Pancreas (tissue), 10 donors: ENCODE measurements around the gene TBC1D2. TPM values are rescaled to one million over a fixed set of nuclear protein-coding genes. Genes with fewer than 3 reads are reported as not detected.
A peak's percentile ranks its signal among the peaks of the same experiment; 100 is the strongest.

ENCODE experiments used
- ATAC-seq, 4 donors: fragments of 200-7000 bp; cut with Tn5 transposase; one replicate each; pipeline versions ENCODE4 v1.8.0 to v1.9.1; 2020; ENCODE audit warnings: mild to moderate bottlenecking in 4 of 4, moderate library complexity in 4 of 4
- DNase-seq, 6 donors: peaks; one replicate each; pipeline ENCODE4 v3.0.0-alpha.2; 2020
- FAIRE-seq: peaks from 2 replicates; lab custom pipeline; 2012; peaks lifted over from hg19 to GRCh38; lab: Jason Lieb, UNC
- H3K27ac ChIP-seq, 4 donors: fragments of 200-600 bp; sonication (generic); 1 replicate in 3 of 4; 2 replicates in 1 of 4; pipeline versions ENCODE4 v1.5.0 to v1.8.0; 2020
- H3K27me3 ChIP-seq, 4 donors: fragments of 200-600 bp; one replicate each; pipeline ENCODE4 v1.8.0; 2021
- H3K36me3 ChIP-seq, 3 donors: fragments of 200-600 bp; sonication (generic) in 1 of 3; one replicate each; pipeline versions ENCODE4 v1.5.0 to v1.8.0; 2020 to 2021
- H3K4me1 ChIP-seq, 3 donors: fragments of 200-600 bp; one replicate each; pipeline ENCODE4 v1.8.0; 2021
- H3K4me3 ChIP-seq, 4 donors: fragments of 200-600 bp; sonication (generic) in 2 of 4; one replicate each; pipeline versions ENCODE4 v1.5.0 to v1.8.0; 2020 to 2021
- H3K9me3 ChIP-seq, 4 donors: fragments of 200-600 bp; one replicate each; pipeline ENCODE4 v1.8.0; 2021
- WGBS, 2 donors: extraction: QIAGEN DNeasy Blood & Tissue Kit; methylation state at CpG; one replicate each; pipeline ENCODE4 v1.1.7; 2013; 5-methylcytosine and 5-hydroxymethylcytosine counted together
- intact Hi-C, 3 donors: fragments of 100-400 bp; cut with DNase I; formaldehyde crosslinking; loops; one replicate each; pipeline versions ENCODE4 v1.11.1 to v1.14.2; 2022
- microRNA-seq, 2 donors: library from miRNA; unstranded; fragments of <30 nt; microRNA quantifications; one replicate each; pipeline versions ENCODE4 to v1.1.0, GENCODE V29; 2019 to 2020
- polyA plus RNA-seq, 2 donors: library from polyadenylated mRNA; stranded (reverse); fragments of 200-250 nt; gene quantifications; one replicate each; pipeline ENCODE4 v1.2.3, GENCODE V29; 2013
- total RNA-seq, 6 donors: library from RNA; stranded (reverse); fragmentation: NEBNext Ultra II Directional in 4 of 6; extraction: Animal tissue kit (Norgen Biotek cat#: 25700) in 4 of 6; gene quantifications; one replicate each; pipeline versions ENCODE4 v1.2.1 to v1.2.4, GENCODE V29; 2021 to 2023
- TF ChIP-seq, protein P1 (sequence below), 4 donors: fragments of 200-600 bp; sonication (generic) in 3 of 4; IDR thresholded peaks; one replicate each; pipeline versions ENCODE4 v1.5.0 to v1.8.0; 2021; ENCODE audit warnings: antibody characterized with exemption in 4 of 4
- donor health status: healthy with polysubstance abuse.
- donor health status: DM: no; HTN: no; CAD: no; lungs with moderate emphysema.
- donor health status: DM: no; HTN: no; CAD: no.
- donor health status: control.
- donor health status: control.
- donor health status: Bipolar disorder and iron deficiency.
- donor health status: DM: yes; HTN: yes; CAD: no.
- donor health status: DM: no; HTN: no; CAD: no.
- donor health status: DM: no; HTN: no; CAD: no.
- donor health status: DM: yes; HTN: yes; CAD: no.

Gene TBC1D2
- total and polyA plus RNA-seq, 8 donors = 1.9 to 5.2 (median 2.4) TPM

DNA sequence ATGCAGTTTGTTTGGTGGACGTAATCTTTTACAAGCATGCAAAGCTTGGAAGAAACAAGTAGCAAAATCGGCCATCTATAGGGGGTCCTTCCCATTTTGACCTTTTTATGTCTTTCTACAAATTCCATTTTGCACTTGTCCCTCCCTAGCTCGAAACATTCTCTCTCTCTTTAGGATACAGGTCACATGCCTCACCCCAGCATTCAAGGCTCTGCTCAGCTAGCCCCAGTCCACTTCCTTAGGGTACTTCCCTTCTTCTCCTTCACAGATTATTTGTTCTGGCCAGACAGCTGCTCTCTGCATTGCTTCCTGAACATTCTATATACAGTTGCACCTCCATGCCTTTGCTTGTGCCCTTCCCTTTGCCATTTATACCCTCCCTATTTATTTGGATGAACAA is 104.7 kb downstream of the TBC1D2 start:
- H3K4me3 ChIP-seq = no peak overlapping the region
- ATAC-seq (peak in 1 of 4 donors; percentile 33), FAIRE-seq (no peak), DNase-seq (no peak)
- TF ChIP-seq, protein P1, sequence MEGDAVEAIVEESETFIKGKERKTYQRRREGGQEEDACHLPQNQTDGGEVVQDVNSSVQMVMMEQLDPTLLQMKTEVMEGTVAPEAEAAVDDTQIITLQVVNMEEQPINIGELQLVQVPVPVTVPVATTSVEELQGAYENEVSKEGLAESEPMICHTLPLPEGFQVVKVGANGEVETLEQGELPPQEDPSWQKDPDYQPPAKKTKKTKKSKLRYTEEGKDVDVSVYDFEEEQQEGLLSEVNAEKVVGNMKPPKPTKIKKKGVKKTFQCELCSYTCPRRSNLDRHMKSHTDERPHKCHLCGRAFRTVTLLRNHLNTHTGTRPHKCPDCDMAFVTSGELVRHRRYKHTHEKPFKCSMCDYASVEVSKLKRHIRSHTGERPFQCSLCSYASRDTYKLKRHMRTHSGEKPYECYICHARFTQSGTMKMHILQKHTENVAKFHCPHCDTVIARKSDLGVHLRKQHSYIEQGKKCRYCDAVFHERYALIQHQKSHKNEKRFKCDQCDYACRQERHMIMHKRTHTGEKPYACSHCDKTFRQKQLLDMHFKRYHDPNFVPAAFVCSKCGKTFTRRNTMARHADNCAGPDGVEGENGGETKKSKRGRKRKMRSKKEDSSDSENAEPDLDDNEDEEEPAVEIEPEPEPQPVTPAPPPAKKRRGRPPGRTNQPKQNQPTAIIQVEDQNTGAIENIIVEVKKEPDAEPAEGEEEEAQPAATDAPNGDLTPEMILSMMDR (IDR thresholded peaks at IDR 0.05) = no peak
- H3K4me1 ChIP-seq = peaks cover under 1 to 5% (median 3%) of the 10 kb centered on the region in 3 donors
- H3K27ac ChIP-seq = no peak overlapping the region
- no peaks in the 10 kb centered on the region for H3K27me3 ChIP-seq
- no peaks in the 10 kb centered on the region for H3K9me3 ChIP-seq
- no peaks in the 10 kb centered on the region for H3K36me3 ChIP-seq
- intact Hi-C loops = no loop called here
- 63 to 75% methylated on average over 3 of the region's 3 CpGs for WGBS, 2 donors

DNA sequence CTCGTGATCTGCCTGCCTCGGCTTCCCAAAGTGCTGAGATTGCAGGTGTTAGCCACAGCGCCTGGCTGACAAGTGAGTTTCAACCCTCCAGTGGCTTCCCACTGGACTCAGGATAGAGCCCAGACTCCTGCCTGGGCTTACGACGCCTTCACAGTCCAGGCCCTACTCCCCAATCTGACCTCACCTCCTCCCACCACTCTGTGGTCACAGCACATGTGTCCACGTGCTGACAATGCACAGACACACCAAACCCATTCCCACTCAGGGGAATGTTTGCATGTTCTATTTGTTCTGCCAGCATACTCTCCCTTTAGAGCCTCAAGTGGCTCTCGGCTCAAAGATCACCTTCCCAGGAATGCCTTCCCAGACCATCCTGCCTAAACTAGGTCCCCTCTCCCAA is 105.3 kb downstream of the TBC1D2 start:
- no peaks in the 10 kb centered on the region for H3K36me3 ChIP-seq
- TF ChIP-seq, protein P1 (IDR thresholded peaks at IDR 0.05) = no peak
- ATAC-seq = no peak
- H3K9me3 ChIP-seq = no peaks in the 10 kb centered on the region
- DNase-seq = no peak
- intact Hi-C loops = no loop called here
- FAIRE-seq = no peak
- no peaks in the 10 kb centered on the region for H3K27me3 ChIP-seq
- 75 to 82% methylated on average over 7 of the region's 7 CpGs for WGBS, 2 donors
- no peak overlapping the region for H3K27ac ChIP-seq
- no peak overlapping the region for H3K4me3 ChIP-seq
- H3K4me1 ChIP-seq = peaks cover 4 to 6% (median 4%) of the 10 kb centered on the region in 3 donors

DNA sequence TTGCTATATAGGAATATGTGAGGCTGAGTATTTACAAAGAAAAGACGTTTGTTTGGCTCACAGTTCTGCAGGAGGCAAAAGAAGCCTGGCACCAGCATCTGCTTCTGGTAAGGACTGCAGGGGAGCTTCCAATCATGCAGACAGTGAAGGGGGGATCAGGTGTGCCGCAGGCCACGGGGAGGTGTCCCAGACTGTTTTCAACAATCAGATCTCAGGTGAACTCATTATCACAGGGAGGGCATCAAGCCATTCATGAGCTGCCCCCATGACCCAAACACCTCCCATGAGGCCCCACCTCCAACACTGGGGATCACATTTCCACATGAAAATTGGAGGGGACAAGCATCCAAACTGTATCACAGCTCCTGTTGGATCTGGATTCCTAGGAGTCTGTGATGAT is 106.0 kb downstream of the TBC1D2 start:
- no peak for ATAC-seq
- no peaks in the 10 kb centered on the region for H3K27me3 ChIP-seq
- intact Hi-C loops = no loop called here
- TF ChIP-seq, protein P1 (IDR thresholded peaks at IDR 0.05) = no peak
- no peaks in the 10 kb centered on the region for H3K9me3 ChIP-seq
- no peak overlapping the region for H3K27ac ChIP-seq
- DNase-seq = no peak
- no peaks in the 10 kb centered on the region for H3K36me3 ChIP-seq
- H3K4me3 ChIP-seq = no peak overlapping the region
- no peak for FAIRE-seq
- whole genome bisulfite sequencing, 2 donors = 56 to 73% methylated on average over 3 of the region's 3 CpGs
- H3K4me1 ChIP-seq = peaks cover 4 to 6% (median 4%) of the 10 kb centered on the region in 3 donors

Small RNAs within 50 kb of the gene (microRNA-seq; reads per million reads assigned to microRNA genes)
- gene MIR6854 = 0 reads per million in 2 donors

Other genes with a start within 250 kb of the TBC1D2 start
- 10 to 100 TPM; 22.8 to 36.5 (median 30.5) TPM for gene NANS, start 198.9 kb downstream of the TBC1D2 start, total RNA-seq
- gene NANS, start 198.9 kb downstream of the TBC1D2 start, polyA plus RNA-seq = 10 to 100 TPM; 29.5 to 31.1 TPM
- gene TRIM14, start 136.4 kb downstream of the TBC1D2 start, total RNA-seq = 10 to 100 TPM in 1 of 6 donors, 1 to 10 TPM in 5; 1.3 to 10.4 (median 3.2) TPM
- 1 to 10 TPM; 1.2 to 1.7 TPM for gene TRIM14, start 136.4 kb downstream of the TBC1D2 start, polyA plus RNA-seq
- 1 to 10 TPM in 1 of 6 donors, under 1 TPM in 5; 0.20 to 1.3 (median 0.67) TPM for gene CORO2A, start 63.0 kb downstream of the TBC1D2 start, total RNA-seq
- gene CORO2A, start 63.0 kb downstream of the TBC1D2 start, polyA plus RNA-seq = under 1 TPM; 0.23 to 0.56 TPM